C4-2B (cell line): ENCODE measurements around the gene CYP1A2.
A peak's percentile ranks its signal among the peaks of the same experiment; 100 is the strongest.

ENCODE experiments used
- H3K27ac ChIP-seq: fragments of 450-650 bp; 2 replicates; pipeline ENCODE4 v1.5.1; 2017
- ZFX ChIP-seq: fragments of 450-650 bp; IDR thresholded peaks from 2 replicates; pipeline ENCODE4 v1.6.1; 2017
- TF ChIP-seq, protein P1 (sequence below): fragments of 450-650 bp; conservative IDR thresholded peaks from 2 replicates; pipeline ENCODE4 v1.5.1; 2017; ENCODE audit warnings: mild to moderate bottlenecking

CYP1A2 gene

DNA sequence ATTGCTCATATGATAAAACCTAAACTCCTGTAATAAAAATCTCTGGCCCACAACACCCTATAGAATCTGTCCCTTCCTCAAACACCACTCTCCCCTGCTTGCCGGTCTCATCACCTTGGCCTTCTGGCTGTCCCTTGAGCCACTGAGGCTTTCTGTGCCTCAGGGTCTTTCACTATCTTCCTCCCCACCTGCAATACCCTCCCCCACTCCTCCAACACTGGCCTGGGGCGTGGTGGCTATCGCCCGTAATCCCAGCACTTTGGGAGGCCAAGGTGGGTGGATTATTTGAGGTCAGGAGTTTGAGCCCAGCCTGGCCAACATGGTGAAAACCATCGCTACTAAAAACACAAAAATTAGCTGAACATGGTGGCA, 29.9 kb downstream of the CYP1A2 start:
- peak overlapping the region; percentile 54 for H3K27ac ChIP-seq
- TF ChIP-seq ZFX: no peak
- TF ChIP-seq, protein P1, sequence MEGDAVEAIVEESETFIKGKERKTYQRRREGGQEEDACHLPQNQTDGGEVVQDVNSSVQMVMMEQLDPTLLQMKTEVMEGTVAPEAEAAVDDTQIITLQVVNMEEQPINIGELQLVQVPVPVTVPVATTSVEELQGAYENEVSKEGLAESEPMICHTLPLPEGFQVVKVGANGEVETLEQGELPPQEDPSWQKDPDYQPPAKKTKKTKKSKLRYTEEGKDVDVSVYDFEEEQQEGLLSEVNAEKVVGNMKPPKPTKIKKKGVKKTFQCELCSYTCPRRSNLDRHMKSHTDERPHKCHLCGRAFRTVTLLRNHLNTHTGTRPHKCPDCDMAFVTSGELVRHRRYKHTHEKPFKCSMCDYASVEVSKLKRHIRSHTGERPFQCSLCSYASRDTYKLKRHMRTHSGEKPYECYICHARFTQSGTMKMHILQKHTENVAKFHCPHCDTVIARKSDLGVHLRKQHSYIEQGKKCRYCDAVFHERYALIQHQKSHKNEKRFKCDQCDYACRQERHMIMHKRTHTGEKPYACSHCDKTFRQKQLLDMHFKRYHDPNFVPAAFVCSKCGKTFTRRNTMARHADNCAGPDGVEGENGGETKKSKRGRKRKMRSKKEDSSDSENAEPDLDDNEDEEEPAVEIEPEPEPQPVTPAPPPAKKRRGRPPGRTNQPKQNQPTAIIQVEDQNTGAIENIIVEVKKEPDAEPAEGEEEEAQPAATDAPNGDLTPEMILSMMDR: no peak

DNA sequence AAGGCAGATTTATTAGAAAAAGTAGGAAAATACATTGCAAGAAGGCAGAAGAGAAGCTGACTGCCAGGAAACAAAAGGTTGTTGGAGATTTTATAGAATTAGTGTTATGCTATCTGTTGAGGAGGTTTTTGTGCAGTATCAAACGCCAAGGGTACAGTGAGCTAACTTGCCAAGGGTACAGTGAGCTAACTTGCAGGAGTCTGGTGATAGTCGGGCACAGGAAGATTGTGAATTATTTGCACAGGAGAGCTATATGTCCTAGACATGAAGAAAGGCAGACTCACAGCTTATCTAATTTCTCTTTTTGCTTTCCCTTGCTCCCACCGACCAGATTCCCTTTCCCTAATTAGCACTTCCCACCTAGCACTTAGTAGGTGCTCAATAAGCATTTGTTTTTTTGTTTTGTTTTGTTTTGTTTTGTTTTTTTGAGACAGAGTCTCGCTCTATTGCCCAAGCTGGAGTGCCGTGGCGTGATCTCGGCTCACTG, 30.6 kb downstream of the CYP1A2 start:
- TF ChIP-seq, protein P1: no peak
- no peak for TF ChIP-seq ZFX

DNA sequence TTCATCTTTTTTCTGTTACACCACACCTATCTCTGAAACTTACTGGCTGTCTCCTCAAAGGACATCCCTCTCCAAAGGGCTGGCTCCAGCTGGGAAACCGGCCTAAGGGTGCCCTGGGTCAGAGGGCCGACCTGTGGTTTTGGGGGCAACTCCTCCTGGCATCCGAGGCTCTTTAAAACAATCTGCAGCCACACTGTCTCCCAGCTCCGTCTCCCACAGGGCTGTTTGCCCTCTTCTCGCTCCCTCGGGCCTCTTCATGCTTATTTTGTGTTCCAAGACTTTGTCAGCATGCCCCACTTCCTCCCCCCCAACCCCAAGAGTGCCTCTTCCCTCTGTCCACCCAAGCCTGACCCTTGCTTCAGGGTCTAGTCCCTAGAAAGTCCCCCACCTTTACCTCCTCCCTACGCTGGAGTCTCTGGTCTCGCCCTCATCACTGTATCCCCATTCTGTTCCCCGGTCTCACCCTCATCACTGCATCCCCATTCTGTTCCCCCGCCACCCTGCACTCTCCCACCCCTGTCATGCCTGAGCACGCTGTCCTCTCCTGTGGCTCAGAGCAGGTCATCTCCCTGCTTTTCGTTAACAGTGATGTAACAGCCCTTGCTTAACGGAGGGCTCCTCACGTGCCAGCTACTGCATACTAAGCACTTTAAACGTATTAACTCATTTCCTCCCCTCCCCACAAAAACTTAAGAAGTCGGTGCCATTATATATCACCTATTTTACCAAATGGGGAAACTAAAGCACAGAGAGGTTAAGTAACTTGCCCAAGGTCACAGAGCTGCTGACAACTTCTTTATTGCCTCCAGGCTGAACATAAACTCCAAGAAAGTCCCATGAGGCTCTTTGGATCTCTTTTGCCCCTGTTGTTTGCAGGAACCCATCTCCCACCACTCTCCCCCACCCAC, 32.1 kb downstream of the CYP1A2 start:
- TF ChIP-seq, protein P1: no peak
- TF ChIP-seq ZFX: no peak
- no peak overlapping the region; the same call in 1 of the 2 replicates for H3K27ac ChIP-seq

More for the DNA sequence above, 30.6 kb downstream of the CYP1A2 start:
- peak overlapping the region; percentile 54 for H3K27ac ChIP-seq

DNA sequence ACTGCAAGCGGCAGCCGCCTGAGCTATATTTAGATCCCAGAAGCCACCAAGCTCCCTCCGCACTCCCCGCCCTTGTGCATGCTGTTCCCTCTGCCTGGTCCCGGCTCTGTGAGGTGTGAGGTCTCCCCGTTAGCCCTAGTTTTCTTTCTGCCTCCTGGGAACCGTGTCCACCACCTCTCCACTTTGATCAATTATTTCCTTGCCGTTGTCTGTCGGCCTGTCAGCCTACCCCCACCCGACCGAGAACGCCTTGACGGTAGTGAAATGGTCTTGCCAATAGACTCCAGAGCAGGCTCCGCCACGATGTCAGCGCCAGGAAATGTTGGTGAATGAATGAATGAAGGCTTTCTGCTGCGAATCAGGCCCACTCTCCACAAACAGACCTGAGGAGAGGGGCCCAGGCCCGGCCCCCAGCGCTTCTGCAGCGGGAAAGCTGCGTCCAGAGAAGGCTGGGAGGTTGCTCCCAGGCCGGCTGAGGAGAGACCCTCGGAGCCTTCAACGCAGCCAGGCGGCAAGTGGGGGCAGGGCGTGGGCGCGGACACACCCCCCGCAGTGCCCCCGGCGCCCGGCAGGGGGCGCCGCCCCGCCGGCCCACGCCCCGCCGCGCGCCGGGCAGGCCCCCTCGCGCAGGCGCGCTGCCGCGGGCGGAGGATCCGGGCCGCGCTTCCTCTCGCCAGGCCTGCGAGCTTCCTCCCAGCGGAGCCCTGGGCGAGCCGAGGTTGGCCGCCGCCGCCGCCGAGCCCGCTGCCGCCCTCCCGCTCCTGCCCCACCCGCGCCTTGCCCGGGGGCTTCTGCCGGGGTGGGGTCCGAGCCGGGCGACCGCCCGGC, 33.0 kb downstream of the CYP1A2 start, which contains the start of gene CSK:
TSS of gene CSK (plus strand) at position 650 of the 828 bp plus-strand sequence. CDS start 16,218 bp downstream, outside the sequence.
- TF ChIP-seq ZFX: peak; percentile 77; the same call in 1 of the 2 replicates
- TF ChIP-seq, protein P1: peak; percentile 100
- peak within 1 kb of the TSS; percentile 84 for H3K27ac ChIP-seq

DNA sequence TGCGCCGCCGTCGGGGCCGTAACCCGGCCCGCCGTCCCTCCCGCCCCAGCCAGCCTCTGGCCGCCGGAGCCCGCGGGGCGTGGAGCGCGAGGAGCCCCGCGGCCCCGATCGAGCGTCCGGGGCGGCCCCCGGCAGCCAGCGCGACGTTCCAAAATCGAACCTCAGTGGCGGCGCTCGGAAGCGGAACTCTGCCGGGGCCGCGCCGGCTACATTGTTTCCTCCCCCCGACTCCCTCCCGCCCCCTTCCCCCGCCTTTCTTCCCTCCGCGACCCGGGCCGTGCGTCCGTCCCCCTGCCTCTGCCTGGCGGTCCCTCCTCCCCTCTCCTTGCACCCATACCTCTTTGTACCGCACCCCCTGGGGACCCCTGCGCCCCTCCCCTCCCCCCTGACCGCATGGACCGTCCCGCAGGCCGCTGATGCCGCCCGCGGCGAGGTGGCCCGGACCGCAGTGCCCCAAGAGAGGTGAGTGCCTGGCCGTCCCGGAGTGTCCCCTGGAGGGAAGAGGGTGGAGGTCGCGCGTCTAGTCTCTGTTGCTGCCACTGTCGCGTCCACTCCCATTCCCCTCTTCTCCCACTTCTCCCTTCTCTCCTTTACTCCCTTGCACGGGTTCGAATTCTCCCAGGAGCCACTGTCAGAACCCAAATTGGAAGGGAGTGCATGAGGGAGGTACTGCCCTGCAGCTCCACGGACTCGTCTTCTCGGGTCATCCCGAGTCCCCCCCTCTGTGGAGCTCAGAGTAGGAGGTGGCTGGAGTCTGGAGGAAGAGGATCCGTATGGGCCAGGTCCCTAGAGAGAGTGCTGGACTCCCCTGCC, 33.8 kb downstream of the CYP1A2 start:
- peak overlapping the region; percentile 84 for H3K27ac ChIP-seq
- TF ChIP-seq, protein P1: no peak
- 0 out of 2 replicates have a peak, but pooled peaks have one; percentile 61 for TF ChIP-seq ZFX

DNA sequence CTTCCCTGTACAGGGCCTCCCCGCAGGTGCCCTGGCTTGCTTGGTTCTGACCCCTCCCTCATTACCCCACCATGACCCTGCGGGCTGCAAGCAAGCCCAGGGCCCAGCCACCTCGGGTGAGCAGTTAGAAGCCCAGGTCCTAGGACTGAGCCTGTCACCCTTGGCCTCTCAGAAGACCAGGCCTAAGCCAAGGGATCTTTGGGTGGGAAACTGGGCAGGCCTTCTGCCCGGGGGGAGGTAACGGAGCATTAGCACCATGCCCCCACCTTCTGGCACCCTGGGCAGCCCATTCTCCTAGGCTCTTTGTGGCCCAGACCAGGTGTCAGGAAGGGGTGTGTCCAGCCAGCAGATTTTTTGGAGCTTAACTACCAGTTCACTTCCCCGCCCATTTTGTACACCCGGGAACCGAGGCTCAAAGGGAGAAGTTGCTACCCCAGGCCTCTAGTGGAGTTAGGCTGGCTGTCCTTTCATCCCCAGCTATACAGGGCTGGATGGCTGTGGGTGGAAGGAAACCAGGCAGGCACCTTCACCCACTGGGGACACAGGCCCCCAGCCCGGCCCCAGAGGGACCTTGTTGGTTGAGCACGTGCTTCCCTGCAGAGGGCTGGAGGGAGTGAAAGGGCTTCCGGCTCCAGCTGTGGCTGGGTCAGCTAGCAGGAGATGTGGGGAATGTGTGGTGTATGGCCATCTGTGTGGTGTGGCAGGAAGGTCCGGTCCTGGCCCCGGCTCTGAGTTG, 34.6 kb downstream of the CYP1A2 start:
- peak overlapping the region; percentile 84 for H3K27ac ChIP-seq
- TF ChIP-seq ZFX: no peak
- TF ChIP-seq, protein P1: no peak
